ENCODE measurements around the gene MND1. TPM values are rescaled to one million over a fixed set of nuclear protein-coding genes. Genes with fewer than 3 reads are reported as not detected.

Gene MND1
- total and polyA plus RNA-seq, 2 experiments from 2014 or later = 6.5 to 12.6 TPM

DNA sequence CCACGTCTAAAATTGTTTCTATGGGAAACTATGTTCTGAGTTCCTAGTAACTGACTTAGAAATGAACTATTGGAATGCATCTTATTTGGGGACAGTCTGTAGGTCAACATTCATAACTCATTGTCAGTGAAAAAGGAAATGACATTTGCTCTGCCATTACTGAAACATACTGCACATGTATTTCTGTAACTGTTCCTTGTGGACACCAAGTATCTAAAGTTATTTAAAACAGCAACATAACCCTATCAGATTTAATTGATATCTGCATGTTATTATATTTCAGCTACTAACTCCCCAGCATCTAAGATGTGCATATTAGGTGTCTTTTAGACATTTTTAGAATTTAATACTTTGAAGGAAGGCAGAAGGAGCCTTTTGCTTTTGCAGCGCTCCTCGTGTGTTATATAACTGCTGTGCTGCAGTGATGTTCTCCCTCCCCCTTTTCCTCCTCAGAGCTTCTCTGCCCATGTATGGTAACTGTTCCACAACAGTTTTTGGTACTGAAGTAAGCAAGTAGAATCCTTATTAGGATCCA is 84.5 kb downstream of the MND1 start:
- Histone ChIP-seq H3K36me3 (no peaks in the 10 kb centered on the region), H3K9me3 (ENCODE audit: low read depth) (no peaks in the 10 kb centered on the region), H3K4me1 (ENCODE audit: low read depth) (no peaks in the 10 kb centered on the region), H3K27ac (no peak overlapping the region), H3K4me3 (no peak overlapping the region), H3K27me3 (no peaks in the 10 kb centered on the region)
- peak in 1 of 2 donors; percentile 18 for DNase-seq (ENCODE audit: low read depth in 1 of 2, low spot score in 1 of 2)
- TF ChIP-seq, protein P1, sequence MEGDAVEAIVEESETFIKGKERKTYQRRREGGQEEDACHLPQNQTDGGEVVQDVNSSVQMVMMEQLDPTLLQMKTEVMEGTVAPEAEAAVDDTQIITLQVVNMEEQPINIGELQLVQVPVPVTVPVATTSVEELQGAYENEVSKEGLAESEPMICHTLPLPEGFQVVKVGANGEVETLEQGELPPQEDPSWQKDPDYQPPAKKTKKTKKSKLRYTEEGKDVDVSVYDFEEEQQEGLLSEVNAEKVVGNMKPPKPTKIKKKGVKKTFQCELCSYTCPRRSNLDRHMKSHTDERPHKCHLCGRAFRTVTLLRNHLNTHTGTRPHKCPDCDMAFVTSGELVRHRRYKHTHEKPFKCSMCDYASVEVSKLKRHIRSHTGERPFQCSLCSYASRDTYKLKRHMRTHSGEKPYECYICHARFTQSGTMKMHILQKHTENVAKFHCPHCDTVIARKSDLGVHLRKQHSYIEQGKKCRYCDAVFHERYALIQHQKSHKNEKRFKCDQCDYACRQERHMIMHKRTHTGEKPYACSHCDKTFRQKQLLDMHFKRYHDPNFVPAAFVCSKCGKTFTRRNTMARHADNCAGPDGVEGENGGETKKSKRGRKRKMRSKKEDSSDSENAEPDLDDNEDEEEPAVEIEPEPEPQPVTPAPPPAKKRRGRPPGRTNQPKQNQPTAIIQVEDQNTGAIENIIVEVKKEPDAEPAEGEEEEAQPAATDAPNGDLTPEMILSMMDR (IDR thresholded peaks at IDR 0.05; ENCODE audit: low read depth, low read length) = no peak

DNA sequence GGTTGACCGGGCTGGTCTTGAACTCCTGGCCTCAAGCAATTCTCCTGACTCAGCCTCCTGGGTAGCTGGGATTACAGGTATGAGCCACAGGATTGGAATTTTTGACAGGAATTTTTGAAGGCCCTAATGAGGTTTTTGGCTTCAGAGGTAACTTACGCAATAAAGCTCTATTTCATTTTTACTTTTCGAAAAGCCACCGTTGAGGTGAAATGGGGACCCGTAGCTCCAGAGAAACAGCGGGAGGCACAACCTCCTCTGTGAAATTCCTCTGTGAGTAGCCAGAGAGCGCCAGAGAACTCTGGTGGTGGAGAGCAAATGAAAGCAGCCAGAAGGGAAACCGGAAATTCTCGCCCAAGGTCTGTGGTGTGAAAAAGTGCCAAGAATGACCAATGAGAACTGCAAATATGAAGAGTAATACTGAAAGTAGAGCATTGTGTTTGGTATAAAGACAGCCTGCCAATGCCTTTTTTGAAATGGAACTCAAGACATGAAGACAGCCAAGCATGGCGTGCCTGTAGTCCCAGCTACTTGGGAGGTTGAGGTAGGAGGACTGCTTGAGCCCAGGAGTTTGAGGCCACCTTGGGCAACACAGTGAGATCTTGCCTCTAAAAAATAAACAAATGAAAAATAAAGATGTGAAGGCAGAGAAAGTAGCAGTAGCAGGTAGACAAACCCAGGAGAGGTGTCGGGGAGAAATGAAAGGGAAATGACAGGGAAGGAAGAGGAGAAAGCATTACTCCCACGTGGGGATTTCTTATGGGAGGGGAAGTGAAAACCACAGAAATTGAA is 88.7 kb downstream of the MND1 start:
- Histone ChIP-seq H3K27me3 (no peaks in the 10 kb centered on the region), H3K4me3 (no peak overlapping the region), H3K4me1 (ENCODE audit: low read depth) (no peaks in the 10 kb centered on the region), H3K9me3 (ENCODE audit: low read depth) (no peaks in the 10 kb centered on the region), H3K27ac (no peak overlapping the region), H3K36me3 (no peaks in the 10 kb centered on the region)
- TF ChIP-seq, protein P1 (IDR thresholded peaks at IDR 0.05; ENCODE audit: low read depth, low read length) = peak; percentile 75
- peak; percentile 19 to 95 for DNase-seq (ENCODE audit: low read depth in 1 of 2, low spot score in 1 of 2)

DNA sequence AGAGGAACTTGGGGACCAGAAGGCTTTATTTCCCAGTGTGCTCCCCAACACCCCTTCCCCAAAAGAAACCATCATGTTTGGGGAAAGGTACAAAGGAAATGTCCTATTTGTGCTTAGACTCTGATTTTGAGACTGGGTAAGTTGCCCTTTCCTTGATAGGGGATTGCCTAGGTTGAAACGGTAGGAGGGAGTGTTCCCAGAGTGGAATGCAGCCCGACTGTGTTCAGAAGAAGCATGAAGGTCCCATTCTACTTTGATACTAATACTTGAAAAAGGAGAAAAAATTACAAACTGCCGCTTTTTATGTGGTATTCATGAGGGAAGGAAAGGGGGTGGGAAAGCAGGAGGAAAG is 89.2 kb downstream of the MND1 start:
- H3K36me3 ChIP-seq = no peaks in the 10 kb centered on the region
- no peak overlapping the region for H3K27ac ChIP-seq
- no peak overlapping the region for H3K4me3 ChIP-seq
- no peaks in the 10 kb centered on the region for H3K4me1 ChIP-seq (ENCODE audit: low read depth)
- no peaks in the 10 kb centered on the region for H3K9me3 ChIP-seq (ENCODE audit: low read depth)
- DNase-seq (ENCODE audit: low read depth in 1 of 2, low spot score in 1 of 2) = no peak
- TF ChIP-seq, protein P1 (IDR thresholded peaks at IDR 0.05; ENCODE audit: low read depth, low read length) = no peak
- no peaks in the 10 kb centered on the region for H3K27me3 ChIP-seq

DNA sequence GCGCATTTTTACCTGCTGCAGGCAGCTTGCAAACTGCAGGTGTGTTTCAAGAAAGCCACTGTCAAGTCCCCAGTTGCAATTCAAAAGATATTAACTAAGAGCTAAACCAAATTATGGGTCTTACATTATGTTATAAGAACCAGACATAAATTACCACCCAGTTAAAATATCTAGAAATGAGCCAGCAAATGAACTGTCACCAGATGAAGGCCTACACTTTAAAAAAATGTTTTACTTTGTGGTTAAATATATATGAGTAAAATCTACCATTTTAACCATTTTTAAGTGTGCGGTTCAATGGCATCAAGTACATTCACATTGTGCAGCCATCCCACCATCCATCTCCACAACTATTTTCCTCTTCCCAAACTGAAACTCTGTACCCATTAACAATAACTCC is 89.7 kb downstream of the MND1 start:
- TF ChIP-seq, protein P1 (IDR thresholded peaks at IDR 0.05; ENCODE audit: low read depth, low read length) = no peak

DNA sequence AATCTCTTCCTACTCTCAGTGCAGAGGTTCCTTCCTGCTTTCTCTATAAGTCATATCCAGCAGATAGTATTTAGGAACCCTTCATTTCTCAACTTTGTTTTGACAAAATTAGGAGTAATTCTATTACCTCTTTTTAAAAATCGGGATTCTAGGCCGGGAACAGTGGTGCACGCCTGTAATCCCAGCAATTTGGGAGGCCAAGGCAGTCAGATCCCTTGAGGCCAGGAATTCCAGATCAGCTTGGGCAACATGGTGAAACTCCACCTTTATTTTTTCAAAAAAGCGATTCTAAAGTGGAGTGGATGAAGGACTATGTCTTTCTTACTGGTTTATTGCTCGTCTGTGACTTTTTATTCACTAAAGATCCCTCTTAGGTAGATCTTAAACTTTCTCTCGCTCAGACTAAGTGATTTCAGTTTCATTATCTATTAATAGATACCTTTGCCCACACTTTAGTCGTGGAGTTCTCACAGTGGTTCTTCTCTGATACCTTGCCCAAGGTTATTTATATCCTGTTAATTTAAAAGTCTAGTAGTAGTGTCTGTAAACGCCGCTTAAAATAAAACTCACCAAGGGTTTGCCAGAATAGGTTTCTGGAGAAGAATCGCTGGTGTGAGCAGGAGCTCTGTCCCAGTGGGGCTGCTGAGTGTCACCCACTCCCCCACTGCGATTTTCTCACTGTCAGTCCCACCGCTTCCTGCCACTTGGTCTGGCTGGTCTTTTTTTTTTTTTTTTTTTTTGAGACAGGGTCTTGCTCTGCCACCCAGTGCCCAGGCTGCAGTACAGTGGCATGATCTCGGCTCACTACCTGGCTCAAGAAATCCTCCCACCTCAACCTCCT is 94.6 kb downstream of the MND1 start:
- H3K4me3 ChIP-seq = no peak overlapping the region
- no peak for DNase-seq (ENCODE audit: low read depth in 1 of 2, low spot score in 1 of 2)
- H3K9me3 ChIP-seq (ENCODE audit: low read depth) = no peaks in the 10 kb centered on the region
- peak overlapping the region; percentile 48 for H3K27ac ChIP-seq
- TF ChIP-seq, protein P1 (IDR thresholded peaks at IDR 0.05; ENCODE audit: low read depth, low read length) = no peak
- H3K36me3 ChIP-seq = no peaks in the 10 kb centered on the region
- H3K27me3 ChIP-seq = no peaks in the 10 kb centered on the region
- H3K4me1 ChIP-seq (ENCODE audit: low read depth) = no peaks in the 10 kb centered on the region

More for the DNA sequence above, 89.7 kb downstream of the MND1 start:
- Histone ChIP-seq H3K9me3 (ENCODE audit: low read depth) (no peaks in the 10 kb centered on the region), H3K27me3 (no peaks in the 10 kb centered on the region), H3K27ac (no peak overlapping the region), H3K4me1 (ENCODE audit: low read depth) (no peaks in the 10 kb centered on the region), H3K36me3 (no peaks in the 10 kb centered on the region), H3K4me3 (no peak overlapping the region)
- DNase-seq (ENCODE audit: low read depth in 1 of 2, low spot score in 1 of 2) = no peak

Data from cardiac muscle cell (in vitro differentiated cells and primary cell).